ENCODE results near the gene GTPBP6.
"Not testable (repeated sequence)": the region's sequence is repeated elsewhere in the genome, so short reads cannot be mapped to it uniquely, and the experiment has no call there.

Gene GTPBP6

DNA sequence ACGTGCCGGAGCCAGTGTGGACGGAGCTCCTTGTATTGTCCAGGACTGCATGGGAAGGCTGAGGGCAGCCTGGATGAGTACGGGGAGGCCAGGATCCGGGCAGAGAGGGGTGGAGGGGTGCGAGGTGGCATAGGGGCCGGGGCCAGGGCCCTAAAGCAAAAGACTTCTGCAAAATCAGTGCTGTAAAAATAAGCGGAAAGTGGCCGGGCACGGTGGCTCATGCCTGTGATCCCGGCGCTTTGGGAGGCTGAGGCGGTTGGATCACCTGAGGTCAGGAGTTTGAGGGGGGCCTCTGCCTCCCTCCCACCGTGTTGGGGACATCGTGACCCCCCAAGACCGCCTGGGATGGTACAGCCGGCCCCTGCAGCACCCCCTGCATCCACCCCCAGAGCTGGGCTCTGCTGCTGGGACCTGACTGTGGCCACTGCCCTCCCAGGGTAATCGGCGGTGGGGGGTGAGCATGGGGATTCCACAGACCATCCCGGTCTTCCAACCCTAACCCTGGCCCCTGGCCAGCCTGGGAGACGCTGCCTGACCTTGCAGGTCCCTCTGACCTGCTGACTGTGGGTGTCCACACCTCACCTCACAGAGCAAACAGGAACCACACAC lies 60.8 kb downstream of the GTPBP6 start:
- no peak for DNase-seq (ENCODE audit: extremely low read depth, low read depth)
- no peak for TF ChIP-seq CTCF (IDR thresholded peaks at IDR 0.05; ENCODE audit: low read depth, low read length)

DNA sequence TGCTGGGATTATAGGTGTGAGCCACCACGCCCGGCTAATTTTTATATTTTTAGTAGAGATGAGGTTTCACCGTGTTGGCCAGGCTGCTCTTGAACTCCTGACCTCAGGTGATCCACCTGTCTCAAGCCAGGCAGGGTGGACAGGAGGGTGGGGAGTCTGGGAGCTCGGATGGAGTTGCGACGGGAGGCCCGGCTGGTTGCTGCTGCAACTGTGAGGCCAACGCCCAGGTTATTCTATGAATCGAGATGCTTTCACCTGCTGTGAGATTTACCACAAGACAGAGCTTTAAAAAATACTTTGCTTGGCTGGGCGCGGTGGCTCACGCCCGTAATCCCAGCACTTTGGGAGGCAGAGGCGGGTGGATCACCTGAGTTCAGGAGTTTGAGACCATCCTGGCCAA lies 61.5 kb downstream of the GTPBP6 start:
- DNase-seq (ENCODE audit: extremely low read depth, low read depth), result not testable (repeated sequence)

- TF ChIP-seq CTCF (IDR thresholded peaks at IDR 0.05; ENCODE audit: low read depth, low read length), result no peak
- DNase-seq (ENCODE audit: extremely low read depth, low read depth), result no peak
Measured at GRCh38 chrX:255923-256331, 62.7 kb downstream of the GTPBP6 start.
